ENCODE results near the gene SMARCD3. TPM values are rescaled to one million over a fixed set of nuclear protein-coding genes. Genes with fewer than 3 reads are reported as not detected.

Gene SMARCD3
- total RNA-seq, 4 donors from 2014 or later, result 2.5 to 11.6 (median 6.3) TPM

DNA sequence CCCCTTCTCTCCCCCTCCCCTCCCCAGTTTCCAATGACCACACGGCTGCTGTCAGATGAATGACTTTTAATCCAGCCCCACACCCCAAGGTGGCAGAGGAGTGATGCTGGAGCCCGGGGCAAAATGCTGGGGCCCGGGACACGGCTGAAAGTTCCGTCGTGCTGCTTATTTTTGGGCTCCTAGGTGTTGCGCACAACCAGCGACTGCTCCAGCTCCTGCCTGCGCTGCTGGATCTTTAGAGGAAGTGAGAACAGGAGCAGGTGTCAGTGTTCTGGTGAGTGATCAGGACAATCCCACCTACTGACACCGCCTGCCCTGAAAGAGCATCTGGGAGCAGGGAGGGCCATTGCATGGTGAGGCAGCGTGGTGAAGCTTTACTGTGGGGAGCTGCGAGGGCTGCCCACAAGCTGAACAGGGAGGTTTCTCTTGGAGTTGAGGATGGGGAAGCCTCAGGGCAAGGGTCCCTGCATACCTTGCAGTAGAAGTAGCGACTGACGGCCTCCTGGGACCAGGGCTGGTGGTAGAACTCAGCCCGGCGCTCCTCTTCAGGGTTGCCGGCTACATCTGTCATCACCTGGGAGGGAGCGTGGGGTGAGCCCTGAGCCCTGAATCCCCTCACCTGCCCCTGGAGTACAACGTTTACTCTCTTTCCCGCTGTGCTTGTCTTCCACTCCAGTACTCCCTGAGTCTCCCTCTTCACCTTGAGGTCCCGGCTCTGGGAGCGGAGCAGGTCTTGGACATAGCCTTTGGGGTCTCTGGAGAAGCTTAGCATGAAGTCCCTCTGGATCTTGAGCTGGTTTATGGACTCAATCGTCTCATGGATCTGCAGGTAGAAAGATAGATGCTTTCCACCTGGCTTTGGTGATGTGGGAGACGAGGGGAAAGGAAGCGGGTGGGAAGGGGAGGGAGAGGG is 9.3 kb downstream of the SMARCD3 start:
- Histone ChIP-seq H3K27ac (no peak overlapping the region), H3K4me1 (peaks cover 5 to 26% (median 8%) of the 10 kb centered on the region in 3 donors), H3K36me3 (peaks cover 23 to 79% (median 28%) of the 10 kb centered on the region in 3 donors), H3K9me3 (no peaks in the 10 kb centered on the region), H3K4me3 (no peak overlapping the region), H3K27me3 (peaks cover 0 to 3% (median 0%) of the 10 kb centered on the region in 4 donors)
- intact Hi-C loops (cut with DNase I), result no loop called here
- 85 to 86% methylated on average over 18 to 22 of the region's 25 CpGs for WGBS, 2 donors
- no peak for DNase-seq
- TF ChIP-seq POLR2A (IDR thresholded peaks at IDR 0.05), result no peak
- TF ChIP-seq, protein P1, sequence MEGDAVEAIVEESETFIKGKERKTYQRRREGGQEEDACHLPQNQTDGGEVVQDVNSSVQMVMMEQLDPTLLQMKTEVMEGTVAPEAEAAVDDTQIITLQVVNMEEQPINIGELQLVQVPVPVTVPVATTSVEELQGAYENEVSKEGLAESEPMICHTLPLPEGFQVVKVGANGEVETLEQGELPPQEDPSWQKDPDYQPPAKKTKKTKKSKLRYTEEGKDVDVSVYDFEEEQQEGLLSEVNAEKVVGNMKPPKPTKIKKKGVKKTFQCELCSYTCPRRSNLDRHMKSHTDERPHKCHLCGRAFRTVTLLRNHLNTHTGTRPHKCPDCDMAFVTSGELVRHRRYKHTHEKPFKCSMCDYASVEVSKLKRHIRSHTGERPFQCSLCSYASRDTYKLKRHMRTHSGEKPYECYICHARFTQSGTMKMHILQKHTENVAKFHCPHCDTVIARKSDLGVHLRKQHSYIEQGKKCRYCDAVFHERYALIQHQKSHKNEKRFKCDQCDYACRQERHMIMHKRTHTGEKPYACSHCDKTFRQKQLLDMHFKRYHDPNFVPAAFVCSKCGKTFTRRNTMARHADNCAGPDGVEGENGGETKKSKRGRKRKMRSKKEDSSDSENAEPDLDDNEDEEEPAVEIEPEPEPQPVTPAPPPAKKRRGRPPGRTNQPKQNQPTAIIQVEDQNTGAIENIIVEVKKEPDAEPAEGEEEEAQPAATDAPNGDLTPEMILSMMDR (IDR thresholded peaks at IDR 0.05), result no peak

DNA sequence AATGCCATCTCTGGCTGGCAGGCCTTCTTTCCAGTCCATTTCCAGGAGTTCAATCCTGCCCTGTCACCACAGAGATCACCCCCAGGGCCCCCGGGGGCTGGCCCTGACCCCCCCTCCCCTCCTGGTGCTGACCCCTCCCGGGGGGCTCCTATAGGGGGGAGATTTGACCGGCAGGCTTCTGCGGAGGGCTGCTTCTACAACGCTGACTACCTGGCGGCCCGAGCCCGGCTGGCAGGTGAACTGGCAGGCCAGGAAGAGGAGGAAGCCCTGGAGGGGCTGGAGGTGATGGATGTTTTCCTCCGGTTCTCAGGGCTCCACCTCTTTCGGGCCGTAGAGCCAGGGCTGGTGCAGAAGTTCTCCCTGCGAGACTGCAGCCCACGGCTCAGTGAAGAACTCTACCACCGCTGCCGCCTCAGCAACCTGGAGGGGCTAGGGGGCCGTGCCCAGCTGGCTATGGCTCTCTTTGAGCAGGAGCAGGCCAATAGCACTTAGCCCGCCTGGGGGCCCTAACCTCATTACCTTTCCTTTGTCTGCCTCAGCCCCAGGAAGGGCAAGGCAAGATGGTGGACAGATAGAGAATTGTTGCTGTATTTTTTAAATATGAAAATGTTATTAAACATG is 10.2 kb downstream of the SMARCD3 start:
- H3K9me3 ChIP-seq, result no peaks in the 10 kb centered on the region
- peaks cover 23 to 79% (median 28%) of the 10 kb centered on the region in 3 donors for H3K36me3 ChIP-seq
- intact Hi-C loops (cut with DNase I), result no loop called here
- H3K27ac ChIP-seq, result no peak overlapping the region
- no peaks in the 10 kb centered on the region for H3K27me3 ChIP-seq
- peaks cover 10 to 26% (median 11%) of the 10 kb centered on the region in 3 donors for H3K4me1 ChIP-seq
- DNase-seq, result no peak
- no peak overlapping the region for H3K4me3 ChIP-seq
- WGBS, 2 donors, result 100% methylated on average over 1 of the region's 17 CpGs; no CpG with 5 or more reads in 1 of the 2 donors
- TF ChIP-seq, protein P1 (IDR thresholded peaks at IDR 0.05), result no peak
- TF ChIP-seq POLR2A (IDR thresholded peaks at IDR 0.05), result no peak

DNA sequence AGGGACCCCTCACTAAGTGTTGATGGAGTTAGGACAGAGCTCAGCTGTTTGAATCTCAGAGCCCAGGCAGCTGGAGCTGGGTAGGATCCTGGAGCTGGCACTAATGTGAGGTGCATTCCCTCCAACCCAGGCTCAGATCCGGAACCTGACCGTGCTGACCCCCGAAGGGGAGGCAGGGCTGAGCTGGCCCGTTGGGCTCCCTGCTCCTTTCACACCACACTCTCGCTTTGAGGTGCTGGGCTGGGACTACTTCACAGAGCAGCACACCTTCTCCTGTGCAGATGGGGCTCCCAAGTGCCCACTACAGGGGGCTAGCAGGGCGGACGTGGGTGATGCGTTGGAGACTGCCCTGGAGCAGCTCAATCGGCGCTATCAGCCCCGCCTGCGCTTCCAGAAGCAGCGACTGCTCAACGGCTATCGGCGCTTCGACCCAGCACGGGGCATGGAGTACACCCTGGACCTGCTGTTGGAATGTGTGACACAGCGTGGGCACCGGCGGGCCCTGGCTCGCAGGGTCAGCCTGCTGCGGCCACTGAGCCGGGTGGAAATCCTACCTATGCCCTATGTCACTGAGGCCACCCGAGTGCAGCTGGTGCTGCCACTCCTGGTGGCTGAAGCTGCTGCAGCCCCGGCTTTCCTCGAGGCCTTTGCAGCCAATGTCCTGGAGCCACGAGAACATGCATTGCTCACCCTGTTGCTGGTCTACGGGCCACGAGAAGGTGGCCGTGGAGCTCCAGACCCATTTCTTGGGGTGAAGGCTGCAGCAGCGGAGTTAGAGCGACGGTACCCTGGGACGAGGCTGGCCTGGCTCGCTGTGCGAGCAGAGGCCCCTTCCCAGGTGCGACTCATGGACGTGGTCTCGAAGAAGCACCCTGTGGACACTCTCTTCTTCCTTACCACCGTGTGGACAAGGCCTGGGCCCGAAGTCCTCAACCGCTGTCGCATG is 11.0 kb downstream of the SMARCD3 start:
- intact Hi-C loops (cut with DNase I), result no loop called here
- TF ChIP-seq, protein P1 (IDR thresholded peaks at IDR 0.05), result no peak
- TF ChIP-seq POLR2A (IDR thresholded peaks at IDR 0.05), result no peak
- Histone ChIP-seq H3K36me3 (peaks cover 23 to 79% (median 28%) of the 10 kb centered on the region in 3 donors), H3K9me3 (no peaks in the 10 kb centered on the region), H3K27me3 (no peaks in the 10 kb centered on the region), H3K4me3 (no peak overlapping the region), H3K27ac (no peak overlapping the region), H3K4me1 (peaks cover 12 to 28% (median 13%) of the 10 kb centered on the region in 3 donors)
- DNase-seq, result no peak
- WGBS, 2 donors, result 90 to 97% methylated on average over 2 to 5 of the region's 44 CpGs

GRCh38 chr7:151236406-151236805 is 12.1 kb downstream of the SMARCD3 start:
- H3K4me3 ChIP-seq, result no peak overlapping the region
- peaks cover 23 to 70% (median 28%) of the 10 kb centered on the region in 3 donors for H3K36me3 ChIP-seq
- TF ChIP-seq, protein P1 (IDR thresholded peaks at IDR 0.05), result no peak
- no peak for TF ChIP-seq POLR2A (IDR thresholded peaks at IDR 0.05)
- no peaks in the 10 kb centered on the region for H3K9me3 ChIP-seq
- H3K4me1 ChIP-seq, result peaks cover 16 to 36% (median 18%) of the 10 kb centered on the region in 3 donors
- DNase-seq, result no peak
- H3K27ac ChIP-seq, result no peak overlapping the region
- intact Hi-C loops (cut with DNase I), result no loop called here
- 84 to 87% methylated on average over 5 to 9 of the region's 13 CpGs for WGBS, 2 donors
- no peaks in the 10 kb centered on the region for H3K27me3 ChIP-seq
